ENCODE data around the gene KLHL33.

Gene KLHL33

GRCh38 chr14:20477211-20477876, 41.4 kb upstream of the KLHL33 start:
- H3K27ac ChIP-seq (ENCODE audit: low read depth, low read length), result no peak overlapping the region
- no peaks in the 10 kb centered on the region; the same call in 1 of the 2 replicates for H3F3A ChIP-seq (ENCODE audit: insufficient read depth)
- TF ChIP-seq, protein P1, sequence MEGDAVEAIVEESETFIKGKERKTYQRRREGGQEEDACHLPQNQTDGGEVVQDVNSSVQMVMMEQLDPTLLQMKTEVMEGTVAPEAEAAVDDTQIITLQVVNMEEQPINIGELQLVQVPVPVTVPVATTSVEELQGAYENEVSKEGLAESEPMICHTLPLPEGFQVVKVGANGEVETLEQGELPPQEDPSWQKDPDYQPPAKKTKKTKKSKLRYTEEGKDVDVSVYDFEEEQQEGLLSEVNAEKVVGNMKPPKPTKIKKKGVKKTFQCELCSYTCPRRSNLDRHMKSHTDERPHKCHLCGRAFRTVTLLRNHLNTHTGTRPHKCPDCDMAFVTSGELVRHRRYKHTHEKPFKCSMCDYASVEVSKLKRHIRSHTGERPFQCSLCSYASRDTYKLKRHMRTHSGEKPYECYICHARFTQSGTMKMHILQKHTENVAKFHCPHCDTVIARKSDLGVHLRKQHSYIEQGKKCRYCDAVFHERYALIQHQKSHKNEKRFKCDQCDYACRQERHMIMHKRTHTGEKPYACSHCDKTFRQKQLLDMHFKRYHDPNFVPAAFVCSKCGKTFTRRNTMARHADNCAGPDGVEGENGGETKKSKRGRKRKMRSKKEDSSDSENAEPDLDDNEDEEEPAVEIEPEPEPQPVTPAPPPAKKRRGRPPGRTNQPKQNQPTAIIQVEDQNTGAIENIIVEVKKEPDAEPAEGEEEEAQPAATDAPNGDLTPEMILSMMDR (IDR thresholded peaks at IDR 0.05; ENCODE audit: insufficient read depth, low read length, poor library complexity, severe bottlenecking), result no peak
- no peak for TF ChIP-seq EZH2phosphoT487 (conservative IDR thresholded peaks at IDR 0.05; ENCODE audit: low read length)
- H4K20me1 ChIP-seq (ENCODE audit: low read depth, low read length), result no peaks in the 10 kb centered on the region
- H3K4me2 ChIP-seq (ENCODE audit: low read depth, low read length, poor library complexity, severe bottlenecking), result no peak overlapping the region
- no peak overlapping the region for H3K9ac ChIP-seq (ENCODE audit: low read length)
- peaks cover 31% of the 10 kb centered on the region; the same call in 1 of the 2 replicates for H3K36me3 ChIP-seq (ENCODE audit: low read length)
- H3K4me3 ChIP-seq (ENCODE audit: insufficient read depth, low read length, poor library complexity, severe bottlenecking), result no peak overlapping the region
- H3K79me2 ChIP-seq (ENCODE audit: insufficient read depth, low read length), result peaks cover 9% of the 10 kb centered on the region
- H3K9me3 ChIP-seq (ENCODE audit: insufficient read depth, low read length), result no peaks in the 10 kb centered on the region
- no peak overlapping the region for H2AFZ ChIP-seq (ENCODE audit: low read depth, low read length, severe bottlenecking)
- H3K9me2 ChIP-seq (replicated peaks; ENCODE audit: insufficient read depth, low read length), result no peaks in the 10 kb centered on the region
- H3K27me3 ChIP-seq (ENCODE audit: low read length), result no peaks in the 10 kb centered on the region

DNA sequence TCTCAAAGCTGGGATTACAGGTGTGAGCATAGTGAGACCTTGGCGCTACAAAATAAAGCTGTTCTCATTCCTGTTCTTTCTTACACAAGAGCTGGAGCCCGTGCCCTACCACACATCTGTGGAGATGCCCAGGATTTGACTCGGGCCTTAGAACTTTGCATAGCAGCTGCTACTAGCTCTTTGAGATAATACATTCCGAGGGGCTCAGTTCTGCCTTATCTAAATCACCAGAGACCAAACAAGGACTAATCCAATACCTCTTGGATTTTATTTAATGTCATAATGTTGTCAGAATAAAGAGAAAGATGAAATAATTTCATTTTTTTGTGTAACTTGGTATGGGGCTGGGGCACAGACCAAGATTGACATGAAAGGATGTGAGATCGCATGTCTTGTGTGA, 40.8 kb upstream of the KLHL33 start:
- Histone ChIP-seq H3K9me3 (ENCODE audit: insufficient read depth, low read length) (no peaks in the 10 kb centered on the region), H2AFZ (ENCODE audit: low read depth, low read length, severe bottlenecking) (no peak overlapping the region), H3K27ac (ENCODE audit: low read depth, low read length) (no peak overlapping the region), H3K9ac (ENCODE audit: low read length) (no peak overlapping the region), H3F3A (ENCODE audit: insufficient read depth) (no peaks in the 10 kb centered on the region; the same call in 1 of the 2 replicates), H3K4me2 (ENCODE audit: low read depth, low read length, poor library complexity, severe bottlenecking) (no peak overlapping the region), H3K36me3 (ENCODE audit: low read length) (peaks cover 31% of the 10 kb centered on the region; the same call in 1 of the 2 replicates), H4K20me1 (ENCODE audit: low read depth, low read length) (no peaks in the 10 kb centered on the region), H3K4me3 (ENCODE audit: insufficient read depth, low read length, poor library complexity, severe bottlenecking) (no peak overlapping the region), H3K79me2 (ENCODE audit: insufficient read depth, low read length) (peaks cover 15% of the 10 kb centered on the region), H3K9me2 (replicated peaks; ENCODE audit: insufficient read depth, low read length) (no peaks in the 10 kb centered on the region), H3K27me3 (ENCODE audit: low read length) (no peaks in the 10 kb centered on the region)
- no peak for TF ChIP-seq EZH2phosphoT487 (conservative IDR thresholded peaks at IDR 0.05; ENCODE audit: low read length)
- TF ChIP-seq, protein P1 (IDR thresholded peaks at IDR 0.05; ENCODE audit: insufficient read depth, low read length, poor library complexity, severe bottlenecking), result no peak

DNA sequence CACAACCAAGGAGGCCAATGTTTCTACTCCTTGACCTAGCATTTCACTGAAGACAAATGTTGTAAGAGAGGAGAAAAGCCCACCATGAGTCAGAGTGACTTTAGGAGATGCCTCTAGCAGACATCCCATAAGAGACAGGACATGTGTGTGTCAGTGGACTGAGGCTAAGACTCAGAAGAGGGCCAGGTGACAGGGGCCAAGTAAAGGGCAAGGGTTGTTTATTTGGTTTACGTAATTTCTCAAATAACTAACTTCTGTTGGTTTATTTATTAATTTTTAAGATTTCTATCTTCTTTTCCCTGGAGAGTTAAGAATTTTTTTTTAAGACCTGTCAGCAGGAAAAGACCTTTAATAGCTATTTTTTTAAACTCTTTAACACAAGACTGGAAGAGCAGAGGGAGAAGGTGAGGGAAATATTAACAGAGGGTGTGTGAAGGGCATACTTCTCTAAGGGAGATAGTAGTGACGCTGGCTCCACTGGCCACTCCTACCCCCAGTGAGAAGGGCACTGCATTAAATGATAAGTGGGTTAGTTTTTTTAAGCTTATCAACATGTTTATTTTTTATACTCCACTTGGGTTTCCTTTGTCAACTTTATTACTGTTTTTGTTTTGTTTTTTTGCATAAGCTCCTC, 36.7 kb upstream of the KLHL33 start:
- no peak for TF ChIP-seq EZH2phosphoT487 (conservative IDR thresholded peaks at IDR 0.05; ENCODE audit: low read length)
- TF ChIP-seq, protein P1 (IDR thresholded peaks at IDR 0.05; ENCODE audit: insufficient read depth, low read length, poor library complexity, severe bottlenecking), result no peak
- no peaks in the 10 kb centered on the region; the same call in 1 of the 2 replicates for H3F3A ChIP-seq (ENCODE audit: insufficient read depth)
- no peaks in the 10 kb centered on the region for H3K27me3 ChIP-seq (ENCODE audit: low read length)
- H3K79me2 ChIP-seq (ENCODE audit: insufficient read depth, low read length), result peaks cover 40% of the 10 kb centered on the region
- no peak overlapping the region for H2AFZ ChIP-seq (ENCODE audit: low read depth, low read length, severe bottlenecking)
- H3K9ac ChIP-seq (ENCODE audit: low read length), result no peak overlapping the region
- peaks cover 20% of the 10 kb centered on the region; the same call in 1 of the 2 replicates for H3K36me3 ChIP-seq (ENCODE audit: low read length)
- H3K27ac ChIP-seq (ENCODE audit: low read depth, low read length), result no peak overlapping the region
- no peak overlapping the region for H3K4me3 ChIP-seq (ENCODE audit: insufficient read depth, low read length, poor library complexity, severe bottlenecking)
- no peaks in the 10 kb centered on the region for H3K9me2 ChIP-seq (replicated peaks; ENCODE audit: insufficient read depth, low read length)
- H3K4me2 ChIP-seq (ENCODE audit: low read depth, low read length, poor library complexity, severe bottlenecking), result no peak overlapping the region
- H4K20me1 ChIP-seq (ENCODE audit: low read depth, low read length), result no peaks in the 10 kb centered on the region; the same call in 1 of the 2 replicates
- H3K9me3 ChIP-seq (ENCODE audit: insufficient read depth, low read length), result no peaks in the 10 kb centered on the region

Data from SU-DHL-6 (cell line).